K562 (cell line): ENCODE measurements around the gene BTBD2. TPM values are rescaled to one million over a fixed set of nuclear protein-coding genes. Genes with fewer than 3 reads are reported as not detected.

ENCODE experiments used
- CBX1 ChIP-seq: sonication (generic); IDR thresholded peaks from 2 replicates; pipeline ENCODE4 v1.6.1; 2016; ENCODE audit warnings: antibody characterized with exemption, low read depth, mild to moderate bottlenecking
- CEBPB ChIP-seq: fragments of 450-650 bp; IDR thresholded peaks from 2 replicates; pipeline ENCODE4 v1.6.1; 2016; ENCODE audit warnings: missing genetic modification characterization, missing compliant biosample characterization
- CTCFL ChIP-seq: IDR thresholded peaks from 2 replicates; pipeline ENCODE4 v1.6.1; 2011; ENCODE audit warnings: borderline replicate concordance, low read depth, mild to moderate bottlenecking, moderate library complexity, low read length; ENCODE audit not compliant: insufficient read depth, poor library complexity, severe bottlenecking
- HMBOX1 ChIP-seq: sonication (generic); IDR thresholded peaks from 2 replicates; pipeline ENCODE4 v1.6.1; 2016
- HSF4 ChIP-seq: fragments of 250-450 bp; sonication (Bioruptor Pico); IDR thresholded peaks from 2 replicates; pipeline ENCODE4 v2.1.2; 2022; ENCODE audit warnings: mild to moderate bottlenecking, moderate library complexity, borderline replicate concordance
- MED1 ChIP-seq: sonication (generic); formaldehyde crosslinking; IDR thresholded peaks from 2 replicates; pipeline ENCODE4 v1.8.1; 2023; ENCODE audit warnings: missing genetic modification reagents, borderline replicate concordance
- NBN ChIP-seq: fragments of 450-650 bp; IDR thresholded peaks from 2 replicates; pipeline ENCODE4 v1.6.1; 2016; ENCODE audit warnings: low read depth, mild to moderate bottlenecking
- NELFE ChIP-seq: IDR thresholded peaks from 2 replicates; pipeline ENCODE4 v1.6.1; 2011; ENCODE audit warnings: mild to moderate bottlenecking; ENCODE audit not compliant: insufficient read depth, insufficient read length
- NFIC ChIP-seq: fragments of 450-650 bp; IDR thresholded peaks from 2 replicates; pipeline ENCODE4 v1.6.1; 2017; ENCODE audit warnings: mild to moderate bottlenecking, inconsistent platforms
- NFIX ChIP-seq: fragments of 250-450 bp; sonication (Bioruptor Pico); IDR thresholded peaks from 2 replicates; pipeline ENCODE4 v1.4.0; 2020; ENCODE audit warnings: low read depth, mild to moderate bottlenecking, moderate library complexity
- NKRF ChIP-seq: fragments of 450-650 bp; IDR thresholded peaks from 2 replicates; pipeline ENCODE4 v1.6.1; 2016; ENCODE audit warnings: borderline replicate concordance
- SREBF1 ChIP-seq: fragments of 150-350 bp; IDR thresholded peaks from 2 replicates; pipeline ENCODE4 v1.6.1; 2014; ENCODE audit warnings: antibody characterized with exemption, low read depth, low read length, borderline replicate concordance
- SUPT5H ChIP-seq: fragments of 450-650 bp; IDR thresholded peaks from 2 replicates; pipeline ENCODE4 v1.6.1; 2016
- TCFL5 ChIP-seq: fragments of 250-450 bp; sonication (Bioruptor Pico); conservative IDR thresholded peaks from 2 replicates; pipeline ENCODE4 v1.6.1; 2021; ENCODE audit warnings: mild to moderate bottlenecking, moderate library complexity, matching md5 sums
- ZNF124 ChIP-seq: sonication (generic); formaldehyde crosslinking; IDR thresholded peaks from 2 replicates; pipeline ENCODE4 v1.8.1; 2022; ENCODE audit warnings: missing genetic modification reagents
- ZNF311 ChIP-seq: fragments of 250-450 bp; sonication (Bioruptor Pico); IDR thresholded peaks from 2 replicates; pipeline ENCODE4 v1.4.0; 2020; ENCODE audit warnings: mild to moderate bottlenecking, moderate library complexity
- ZNF561 ChIP-seq: fragments of 450-650 bp; formaldehyde crosslinking; conservative IDR thresholded peaks from 2 replicates; pipeline ENCODE4 v1.4.0; 2020; ENCODE audit warnings: mild to moderate bottlenecking, moderate library complexity
- ZNF780A ChIP-seq: fragments of 250-450 bp; sonication (Bioruptor Pico); IDR thresholded peaks from 2 replicates; pipeline ENCODE4 v1.5.0; 2021; ENCODE audit warnings: mild to moderate bottlenecking
- polyA plus RNA-seq, 8 experiments: library from polyadenylated mRNA; depleted of rRNA in 4 of 8; stranded (reverse) in 5 of 8; unstranded in 3 of 8; fragments of >200 nt; fragmentation: Nextera tagmentation in 2 of 8; fragmentation: Illumina TruSeq in 1 of 8; extraction: Ambion mirVana in 2 of 8; extraction: Trizol in 1 of 8; gene quantifications; 2 replicates each; pipeline versions ENCODE4 v1.2.1 to v1.2.3, GENCODE V29; 2011 to 2014; ENCODE audit warnings: inconsistent platforms in 1 of 8, missing spikeins in 1 of 8
- total RNA-seq, 7 experiments: library from RNA; depleted of rRNA in 6 of 7; stranded (reverse); fragments of >200 nt in 6 of 7; fragmentation: Illumina TruSeq in 2 of 7; extraction: Trizol in 2 of 7; gene quantifications; 2 replicates each; pipeline versions ENCODE4 v1.2.1 to v1.2.3, GENCODE V29; 2011 to 2021; ENCODE audit warnings: low replicate concordance in 1 of 7
- TF ChIP-seq, protein P1 (sequence below), 3 experiments: IDR thresholded peaks in 2 of 3; conservative IDR thresholded peaks in 1 of 3; 2 replicates each; pipeline ENCODE4 v1.5.1; 2011 to 2012; ENCODE audit warnings: low read length in 3 of 3, mild to moderate bottlenecking in 3 of 3, control low read depth in 2 of 3, improper control_type of control experiment in 1 of 3, inconsistent platforms in 1 of 3, low read depth in 1 of 3, mixed read lengths in 1 of 3, moderate library complexity in 1 of 3; ENCODE audit not compliant: insufficient read depth in 2 of 3
- TF ChIP-seq, protein P2 (sequence below): sonication (generic); formaldehyde crosslinking; IDR thresholded peaks from 2 replicates; pipeline ENCODE4 v1.8.1; 2022; ENCODE audit warnings: missing genetic modification reagents

Gene BTBD2
- total and polyA plus RNA-seq, 9 of the 15 experiments (the other 6 are each of a cell fraction or from before 2014, with no cell fraction given), result 0.10 to 15.6 (median 6.9) TPM

GRCh38 chr19:1941146-1942077 lies 74.1 kb downstream of the BTBD2 start, which contains the start of gene CSNK1G2 (continued):
- TF ChIP-seq HMBOX1 (no peak), CBX1 (no peak), HSF4 (CRISPR knock-in tag) (no peak), NFIC (peak; percentile 21; the same call in 1 of the 2 replicates), CTCFL (peak; percentile 97), MED1 (CRISPR knock-in tag) (no peak), ZNF124 (no peak), SREBF1 (no peak), TCFL5 (CRISPR knock-in tag) (no peak), ZNF561 (no peak), ZNF780A (CRISPR knock-in tag) (no peak), CEBPB (tag) (no peak), NBN (no peak), NELFE (no peak), NFIX (CRISPR knock-in tag) (no peak), SUPT5H (peak; percentile 61; the same call in 1 of the 2 replicates), ZNF311 (no peak), NKRF (no peak)
- TF ChIP-seq, protein P1, sequence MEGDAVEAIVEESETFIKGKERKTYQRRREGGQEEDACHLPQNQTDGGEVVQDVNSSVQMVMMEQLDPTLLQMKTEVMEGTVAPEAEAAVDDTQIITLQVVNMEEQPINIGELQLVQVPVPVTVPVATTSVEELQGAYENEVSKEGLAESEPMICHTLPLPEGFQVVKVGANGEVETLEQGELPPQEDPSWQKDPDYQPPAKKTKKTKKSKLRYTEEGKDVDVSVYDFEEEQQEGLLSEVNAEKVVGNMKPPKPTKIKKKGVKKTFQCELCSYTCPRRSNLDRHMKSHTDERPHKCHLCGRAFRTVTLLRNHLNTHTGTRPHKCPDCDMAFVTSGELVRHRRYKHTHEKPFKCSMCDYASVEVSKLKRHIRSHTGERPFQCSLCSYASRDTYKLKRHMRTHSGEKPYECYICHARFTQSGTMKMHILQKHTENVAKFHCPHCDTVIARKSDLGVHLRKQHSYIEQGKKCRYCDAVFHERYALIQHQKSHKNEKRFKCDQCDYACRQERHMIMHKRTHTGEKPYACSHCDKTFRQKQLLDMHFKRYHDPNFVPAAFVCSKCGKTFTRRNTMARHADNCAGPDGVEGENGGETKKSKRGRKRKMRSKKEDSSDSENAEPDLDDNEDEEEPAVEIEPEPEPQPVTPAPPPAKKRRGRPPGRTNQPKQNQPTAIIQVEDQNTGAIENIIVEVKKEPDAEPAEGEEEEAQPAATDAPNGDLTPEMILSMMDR (IDR thresholded peaks at IDR 0.05 in 2 of 3, conservative IDR thresholded peaks at IDR 0.05 in 1 of 3; ENCODE audit: insufficient read depth in 2 of 3, low read depth in 1 of 3, low read length in 3 of 3), result peak in 1 of 3 experiments; percentile 21; a peak in 1 of 6 replicates
- TF ChIP-seq, protein P2, sequence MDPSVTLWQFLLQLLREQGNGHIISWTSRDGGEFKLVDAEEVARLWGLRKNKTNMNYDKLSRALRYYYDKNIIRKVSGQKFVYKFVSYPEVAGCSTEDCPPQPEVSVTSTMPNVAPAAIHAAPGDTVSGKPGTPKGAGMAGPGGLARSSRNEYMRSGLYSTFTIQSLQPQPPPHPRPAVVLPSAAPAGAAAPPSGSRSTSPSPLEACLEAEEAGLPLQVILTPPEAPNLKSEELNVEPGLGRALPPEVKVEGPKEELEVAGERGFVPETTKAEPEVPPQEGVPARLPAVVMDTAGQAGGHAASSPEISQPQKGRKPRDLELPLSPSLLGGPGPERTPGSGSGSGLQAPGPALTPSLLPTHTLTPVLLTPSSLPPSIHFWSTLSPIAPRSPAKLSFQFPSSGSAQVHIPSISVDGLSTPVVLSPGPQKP, result no peak
